Hematopoietic multipotent progenitor cell (in vitro differentiated cells): ENCODE data around the gene IGFL4. TPM values are rescaled to one million over a fixed set of nuclear protein-coding genes. Genes with fewer than 3 reads are reported as not detected.

Source experiments
- DNase-seq, 3 donors: peaks; one replicate each; pipeline ENCODE4 v3.0.0-alpha.2; 2011 to 2015; ENCODE audit warnings: low read depth in 2 of 3, low spot score in 2 of 3
- total RNA-seq: library from RNA; depleted of rRNA; stranded (reverse); fragments of >200 nt; gene quantifications from one replicate; pipeline ENCODE4 v1.2.3, GENCODE V29; 2012

Gene IGFL4
- under 0.01 TPM for total RNA-seq

- no peak for DNase-seq
Observed at GRCh38 chr19:46040952-46041500, at the start of gene IGFL4. IGFL4 (minus strand) TSS chr19:46041002; CDS start chr19:46040962, 40 bp downstream.

- no peak for DNase-seq
Observed at GRCh38 chr19:46090444-46090843, 49.6 kb upstream of the IGFL4 start.

- DNase-seq, result no peak
Observed at GRCh38 chr19:46089432-46089831, 48.6 kb upstream of the IGFL4 start.

GRCh38 chr19:46088101-46088500 is 47.3 kb upstream of the IGFL4 start:
- no peak for DNase-seq

GRCh38 chr19:46085888-46086287 is 45.1 kb upstream of the IGFL4 start:
- no peak for DNase-seq

- DNase-seq, result no peak
Observed at GRCh38 chr19:46082728-46083050, 41.9 kb upstream of the IGFL4 start.

GRCh38 chr19:46081928-46082727 is 41.3 kb upstream of the IGFL4 start:
- peak in 2 of 3 donors; percentile 31 to 65 for DNase-seq

- no peak for DNase-seq
Observed at GRCh38 chr19:46080561-46080960, 39.8 kb upstream of the IGFL4 start.

- DNase-seq, result no peak
Observed at GRCh38 chr19:46079576-46079975, 38.8 kb upstream of the IGFL4 start.

GRCh38 chr19:46078573-46079332 is 38.0 kb upstream of the IGFL4 start:
- peak in 2 of 3 donors; percentile 44 to 51 for DNase-seq

GRCh38 chr19:46077815-46078167 is 37.0 kb upstream of the IGFL4 start:
- DNase-seq, result no peak

GRCh38 chr19:46076951-46077814 is 36.4 kb upstream of the IGFL4 start:
- peak in 2 of 3 donors; percentile 80 to 89 for DNase-seq

GRCh38 chr19:46076031-46076880 is 35.5 kb upstream of the IGFL4 start:
- DNase-seq, result no peak

- DNase-seq, result no peak
Observed at GRCh38 chr19:46073268-46073922, 32.6 kb upstream of the IGFL4 start.

- no peak for DNase-seq
Observed at GRCh38 chr19:46069806-46070341, 29.1 kb upstream of the IGFL4 start.

GRCh38 chr19:46068345-46069258 is 27.8 kb upstream of the IGFL4 start:
- peak in 2 of 3 donors; percentile 33 to 57 for DNase-seq

GRCh38 chr19:46067691-46068090 is 26.9 kb upstream of the IGFL4 start:
- no peak for DNase-seq

GRCh38 chr19:46066471-46066870 is 25.7 kb upstream of the IGFL4 start:
- no peak for DNase-seq
